Measurements from ENCODE around the gene LPIN2.

The LPIN2 gene

GRCh38 chr18:3013024-3013804 is at the start of gene LPIN2:
TSS of gene LPIN2 (minus strand) at chr18:3013144. CDS start at chr18:2960840, 52,304 bp downstream.
- POLR2A ChIA-PET = interaction anchor here (1.0 kb wide), 1 partner anchor 16 kb away, joined by 3 read pairs; no protein-coding TSS in a partner anchor

GRCh38 chr18:3061581-3062312 is 48.8 kb upstream of the LPIN2 start:
- DNase-seq (ENCODE audit: low read depth, low spot score) = no peak
- ChIA-PET CTCF (interaction anchor here (0.7 to 6.8 kb wide), 27 partner anchors 8 to 185 kb away, joined by 3 to 113 read pairs (median 6); no protein-coding TSS in a partner anchor), POLR2A (no interaction called here)
- no peak for TF ChIP-seq CTCF (IDR thresholded peaks at IDR 0.05; ENCODE audit: insufficient read depth, low read length, missing control alignments)
- no peak overlapping the region for H3K4me3 ChIP-seq (ENCODE audit: low read depth, low read length)

More at GRCh38 chr18:3013024-3013804, at the start of gene LPIN2:
- no peak for TF ChIP-seq CTCF (IDR thresholded peaks at IDR 0.05; ENCODE audit: insufficient read depth, low read length, missing control alignments)
- H3K4me3 ChIP-seq (ENCODE audit: low read depth, low read length) = peak within 1 kb of the TSS; percentile 69
- CTCF ChIA-PET = no interaction called here
- peak; percentile 74 for DNase-seq (ENCODE audit: low read depth, low spot score)

DNA sequence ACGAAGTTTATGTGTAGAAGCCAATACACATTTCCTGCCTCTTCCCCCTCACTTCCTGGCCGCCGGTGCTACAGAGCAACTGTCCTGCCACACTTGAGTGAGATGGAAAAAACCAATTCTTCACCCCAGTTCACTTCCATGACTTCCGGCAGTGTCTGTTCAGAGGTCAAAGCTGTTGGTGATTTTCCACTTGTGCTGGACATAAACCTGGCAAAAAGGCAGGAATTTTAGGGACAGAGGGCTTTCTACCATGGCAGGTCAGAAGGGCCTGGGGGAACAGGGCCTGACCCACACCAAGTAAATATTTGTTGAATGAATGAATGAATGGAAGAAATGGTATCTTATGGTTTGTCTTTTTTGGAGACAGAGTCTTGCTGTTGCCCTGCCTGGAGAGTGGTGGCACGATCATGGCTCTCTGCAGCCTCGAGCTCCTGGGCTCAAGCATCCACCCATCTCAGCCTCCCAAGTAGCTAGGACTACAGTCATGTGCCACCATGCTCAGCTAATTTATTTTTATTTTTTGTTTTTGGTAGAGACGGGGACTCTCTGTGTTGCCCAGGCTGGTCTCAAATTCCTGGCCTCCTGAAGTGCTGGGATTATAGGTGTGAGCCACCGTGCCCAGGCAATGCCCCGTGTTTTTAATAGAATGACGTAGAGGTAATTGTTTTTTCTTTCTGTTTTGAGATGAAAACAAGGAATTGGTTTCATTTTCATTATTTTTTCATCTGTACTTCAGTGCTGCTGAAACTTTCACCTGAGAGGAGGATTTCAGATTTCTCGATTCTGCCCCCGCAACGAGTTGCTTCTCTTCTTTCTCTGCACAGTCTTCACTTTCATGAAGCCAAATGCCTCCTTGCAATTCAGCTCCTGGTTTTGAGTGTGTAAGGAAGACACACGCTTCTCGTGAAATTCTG is 48.0 kb upstream of the LPIN2 start:
- no peak for DNase-seq (ENCODE audit: low read depth, low spot score)
- no peak overlapping the region for H3K4me3 ChIP-seq (ENCODE audit: low read depth, low read length)
- no peak for TF ChIP-seq CTCF (IDR thresholded peaks at IDR 0.05; ENCODE audit: insufficient read depth, low read length, missing control alignments)
- ChIA-PET CTCF (interaction anchor here (1.2 to 6.8 kb wide), 8 partner anchors 15 to 128 kb away, joined by 4 to 113 read pairs (median 12); no protein-coding TSS in a partner anchor), POLR2A (no interaction called here)

DNA sequence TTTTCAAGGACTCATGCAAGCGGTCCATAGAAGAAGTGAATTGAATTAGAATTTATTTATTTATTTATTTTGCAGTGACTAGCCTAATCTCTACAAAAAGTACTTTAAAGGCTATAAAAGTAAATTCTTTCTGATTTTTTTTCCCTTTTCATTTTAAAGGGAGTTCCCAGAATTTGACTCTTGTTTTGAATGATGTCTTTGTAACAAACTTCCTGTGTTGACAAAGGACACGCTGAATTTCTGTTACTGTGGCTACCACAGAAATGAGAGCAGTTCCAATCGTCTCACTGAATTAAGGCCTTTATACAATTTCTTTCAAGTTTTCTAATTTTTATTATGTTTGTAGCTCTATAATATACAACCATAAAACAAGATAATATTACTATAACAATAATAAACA is 46.3 kb upstream of the LPIN2 start:
- H3K4me3 ChIP-seq (ENCODE audit: low read depth, low read length) = no peak overlapping the region
- ChIA-PET CTCF (interaction anchor here (1.2 to 6.8 kb wide), 2 partner anchors 30 to 126 kb away, joined by 3 to 41 read pairs; no protein-coding TSS in a partner anchor), POLR2A (no interaction called here)
- no peak for DNase-seq (ENCODE audit: low read depth, low spot score)
- no peak for TF ChIP-seq CTCF (IDR thresholded peaks at IDR 0.05; ENCODE audit: insufficient read depth, low read length, missing control alignments)

DNA sequence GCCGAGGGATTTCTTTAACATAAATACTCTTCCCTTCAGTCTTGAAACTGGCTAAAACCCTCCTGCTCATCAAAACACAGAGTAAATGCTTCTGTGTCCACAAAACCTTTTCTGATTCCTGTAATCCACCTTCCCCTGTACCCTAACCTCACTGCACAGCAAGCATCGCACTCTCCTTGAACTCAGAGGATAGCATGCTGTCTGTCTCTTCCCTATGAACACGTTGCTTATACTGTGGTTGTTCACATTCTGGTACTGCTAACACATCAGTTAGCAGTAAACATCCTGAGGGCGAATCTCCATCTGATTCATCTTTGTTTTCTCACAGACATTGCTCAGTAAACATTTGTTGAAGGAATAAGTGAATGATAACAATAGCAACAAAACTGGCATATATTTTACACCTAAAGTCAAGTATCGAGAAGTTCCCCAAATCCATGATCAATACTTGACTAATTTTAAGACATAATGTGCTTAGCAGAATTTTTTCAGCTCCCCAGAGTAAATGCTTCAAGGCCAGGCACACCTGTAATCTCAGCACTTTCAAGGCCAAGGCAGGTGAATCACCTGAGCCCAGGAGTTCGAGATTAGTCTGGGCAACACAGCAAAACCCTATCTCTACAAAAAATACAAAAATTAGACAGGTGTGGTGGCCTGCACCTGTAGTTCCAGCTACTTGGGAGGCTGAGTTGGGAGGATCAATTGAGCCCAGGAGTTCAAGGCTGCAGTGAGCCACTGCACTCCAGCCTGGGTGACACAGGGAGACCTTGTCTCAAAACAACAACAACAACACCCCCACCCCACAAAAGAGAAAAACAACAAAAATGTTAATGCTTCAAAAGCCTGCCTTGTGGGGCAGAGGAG is 45.6 kb upstream of the LPIN2 start:
- DNase-seq (ENCODE audit: low read depth, low spot score) = no peak
- TF ChIP-seq CTCF (IDR thresholded peaks at IDR 0.05; ENCODE audit: insufficient read depth, low read length, missing control alignments) = no peak
- ChIA-PET POLR2A (no interaction called here), CTCF (interaction anchor here (1.2 to 6.8 kb wide), 2 partner anchors 29 to 126 kb away, joined by 3 to 41 read pairs; no protein-coding TSS in a partner anchor)
- H3K4me3 ChIP-seq (ENCODE audit: low read depth, low read length) = no peak overlapping the region
